ENCODE results near the gene ELAPOR1.
"Not testable (repeated sequence)": the region's sequence is repeated elsewhere in the genome, so short reads cannot be mapped to it uniquely, and the experiment has no call there.

The ELAPOR1 gene

GRCh38 chr1:109142260-109142659 lies 28.3 kb downstream of the ELAPOR1 start:
- no peak for TF ChIP-seq SPI1 (IDR thresholded peaks at IDR 0.05; ENCODE audit: borderline replicate concordance, low read depth)
- no peak for TF ChIP-seq POLR2AphosphoS5 (IDR thresholded peaks at IDR 0.05; ENCODE audit: low read depth)
- TF ChIP-seq CTCF (IDR thresholded peaks at IDR 0.05; ENCODE audit: insufficient read depth, low read length) = no peak
- TF ChIP-seq GABPA (IDR thresholded peaks at IDR 0.05; ENCODE audit: low read depth) = no peak
- no peak for TF ChIP-seq REST (IDR thresholded peaks at IDR 0.05; ENCODE audit: insufficient replicate concordance, low read depth)
- Histone ChIP-seq H3K4me3 (replicated peaks; ENCODE audit: insufficient read depth, low read length) (no peak overlapping the region), H3K27me3 (ENCODE audit: insufficient read depth, poor library complexity, severe bottlenecking) (no peaks in the 10 kb centered on the region), H3K27ac (replicated peaks) (no peak overlapping the region)
- DNase-seq (ENCODE audit: low read depth in 1 of 2, low spot score in 1 of 2) = no peak

GRCh38 chr1:109142725-109143124 lies 28.8 kb downstream of the ELAPOR1 start:
- H3K27ac ChIP-seq (replicated peaks) = not testable (repeated sequence)

GRCh38 chr1:109148987-109149561 lies 35.2 kb downstream of the ELAPOR1 start:
- H3K27ac ChIP-seq (replicated peaks) = no peak overlapping the region
- H3K27me3 ChIP-seq (ENCODE audit: insufficient read depth, poor library complexity, severe bottlenecking) = no peaks in the 10 kb centered on the region
- H3K4me3 ChIP-seq (replicated peaks; ENCODE audit: insufficient read depth, low read length) = no peak overlapping the region
- TF ChIP-seq REST (IDR thresholded peaks at IDR 0.05; ENCODE audit: insufficient replicate concordance, low read depth) (no peak), GABPA (IDR thresholded peaks at IDR 0.05; ENCODE audit: low read depth) (no peak), SPI1 (IDR thresholded peaks at IDR 0.05; ENCODE audit: borderline replicate concordance, low read depth) (no peak), CTCF (IDR thresholded peaks at IDR 0.05; ENCODE audit: insufficient read depth, low read length) (no peak), POLR2AphosphoS5 (IDR thresholded peaks at IDR 0.05; ENCODE audit: low read depth) (no peak)
- no peak for DNase-seq (ENCODE audit: low read depth in 1 of 2, low spot score in 1 of 2)

More at GRCh38 chr1:109142725-109143124, 28.8 kb downstream of the ELAPOR1 start:
- DNase-seq (ENCODE audit: low read depth in 1 of 2, low spot score in 1 of 2); H3K27me3 ChIP-seq (ENCODE audit: insufficient read depth, poor library complexity, severe bottlenecking); H3K4me3 ChIP-seq (replicated peaks; ENCODE audit: insufficient read depth, low read length): not testable (repeated sequence)

GRCh38 chr1:109149874-109150601 lies 36.1 kb downstream of the ELAPOR1 start:
- TF ChIP-seq CTCF (IDR thresholded peaks at IDR 0.05; ENCODE audit: insufficient read depth, low read length) = no peak
- TF ChIP-seq REST (IDR thresholded peaks at IDR 0.05; ENCODE audit: insufficient replicate concordance, low read depth) = no peak
- TF ChIP-seq SPI1 (IDR thresholded peaks at IDR 0.05; ENCODE audit: borderline replicate concordance, low read depth) = no peak
- no peak for TF ChIP-seq GABPA (IDR thresholded peaks at IDR 0.05; ENCODE audit: low read depth)
- no peak for TF ChIP-seq POLR2AphosphoS5 (IDR thresholded peaks at IDR 0.05; ENCODE audit: low read depth)
- Histone ChIP-seq H3K27ac (replicated peaks) (no peak overlapping the region), H3K4me3 (replicated peaks; ENCODE audit: insufficient read depth, low read length) (no peak overlapping the region), H3K27me3 (ENCODE audit: insufficient read depth, poor library complexity, severe bottlenecking) (no peaks in the 10 kb centered on the region)
- no peak for DNase-seq (ENCODE audit: low read depth in 1 of 2, low spot score in 1 of 2)

Data from HL-60 (cell line).